B cell (primary cell): ENCODE results near the gene TMTC4. TPM values are rescaled to one million over a fixed set of nuclear protein-coding genes. Genes with fewer than 3 reads are reported as not detected.

Experiments used
- ATAC-seq: fragments of 200-7000 bp; cut with Tn5 transposase; one replicate; pipeline ENCODE4 v1.10.0; 2021; ENCODE audit warnings: low read depth, mild to moderate bottlenecking, moderate number of reproducible peaks, moderate library complexity
- CTCF ChIA-PET: fragments of 350-600 bp; sonication (Branson Sonifier 250); formaldehyde crosslinking; loops from one replicate; lab custom pipeline; 2021; ENCODE audit warnings: antibody characterized with exemption, inconsistent platforms; lab: Charles Lee
- POLR2A ChIA-PET: fragments of 350-600 bp; sonication (Branson Sonifier 250); formaldehyde crosslinking; loops from one replicate; lab custom pipeline; 2021; ENCODE audit warnings: antibody characterized with exemption; lab: Charles Lee
- DNase-seq: peaks from one replicate; pipeline ENCODE4 v3.0.0; 2013
- H2AFZ ChIP-seq: 2 replicates; pipeline ENCODE4 v1.6.1; 2012; ENCODE audit warnings: mild to moderate bottlenecking, low read depth, low read length; ENCODE audit not compliant: insufficient read depth, poor library complexity, severe bottlenecking
- H3K27ac ChIP-seq, 2 donors: 1 replicate in 1 of 2; 2 replicates in 1 of 2; pipeline ENCODE4 v1.5.1; 2012 to 2013; ENCODE audit warnings: low read length in 2 of 2, mild to moderate bottlenecking in 2 of 2, moderate library complexity in 1 of 2
- H3K27me3 ChIP-seq, 4 experiments: fragments of 200-600 bp in 1 of 4; sonication (generic) in 1 of 4; replicated peaks in 1 of 4; 1 replicate in 2 of 4; 2 replicates in 2 of 4; pipeline versions ENCODE4 v1.6.1 to v1.7.0; 2013 to 2016; ENCODE audit warnings: low read length in 3 of 4, mild to moderate bottlenecking in 2 of 4, mixed read lengths in 1 of 4, moderate library complexity in 1 of 4; ENCODE audit not compliant: insufficient read depth in 4 of 4, control insufficient read depth in 3 of 4; ENCODE audit errors: control extremely low read depth in 1 of 4
- H3K36me3 ChIP-seq, 2 experiments: replicated peaks in 1 of 2; 1 replicate in 1 of 2; 2 replicates in 1 of 2; pipeline versions ENCODE4 v1.6.1 to v1.7.1; 2013; ENCODE audit warnings: low read length in 1 of 2; ENCODE audit not compliant: insufficient read depth in 2 of 2, control insufficient read depth in 1 of 2; ENCODE audit errors: control extremely low read depth in 1 of 2, extremely low read depth in 1 of 2
- H3K4me1 ChIP-seq, 2 donors: fragments of 200-600 bp in 1 of 2; sonication (generic) in 1 of 2; 1 replicate in 1 of 2; 2 replicates in 1 of 2; pipeline versions ENCODE4 v1.5.1 to v1.6.1; 2013 to 2017; ENCODE audit warnings: low read length in 2 of 2; ENCODE audit not compliant: control insufficient read depth in 2 of 2, insufficient read depth in 2 of 2
- H3K4me2 ChIP-seq: replicated peaks from 2 replicates; pipeline ENCODE3; 2012; ENCODE audit warnings: mild to moderate bottlenecking, low read depth, low read length; ENCODE audit not compliant: poor library complexity, severe bottlenecking
- H3K4me3 ChIP-seq, 5 experiments: fragments of 200-600 bp in 1 of 5; sonication (generic) in 1 of 5; 1 replicate in 3 of 5; 2 replicates in 2 of 5; pipeline versions ENCODE4 v1.5.1 to v1.7.0; 2011 to 2016; ENCODE audit warnings: low read length in 4 of 5, mild to moderate bottlenecking in 4 of 5, low read depth in 2 of 5, control low read depth in 1 of 5, moderate library complexity in 1 of 5; ENCODE audit not compliant: insufficient read depth in 1 of 5; ENCODE audit errors: control extremely low read depth in 1 of 5, extremely low read depth in 1 of 5
- H3K79me2 ChIP-seq: fragments of 200-600 bp; sonication (generic); one replicate; pipeline ENCODE4 v1.6.0; 2016; ENCODE audit warnings: low read length; ENCODE audit not compliant: control insufficient read depth, insufficient read depth
- H3K9ac ChIP-seq: fragments of 200-600 bp; sonication (generic); 2 replicates; pipeline ENCODE4 v1.6.1; 2017; ENCODE audit warnings: mild to moderate bottlenecking, low read length, moderate library complexity
- H3K9me3 ChIP-seq, 3 donors: one replicate each; pipeline versions ENCODE4 v1.6.1 to v1.7.1; 2013; ENCODE audit warnings: low read length in 2 of 3; ENCODE audit not compliant: control insufficient read depth in 2 of 3, insufficient read depth in 1 of 3; ENCODE audit errors: control extremely low read depth in 1 of 3
- H4K20me1 ChIP-seq: 2 replicates; pipeline ENCODE4 v1.6.0; 2012; ENCODE audit warnings: mild to moderate bottlenecking, low read length; ENCODE audit not compliant: insufficient read depth, control insufficient read depth, poor library complexity, severe bottlenecking
- H3K27ac Mint-ChIP-seq: one replicate; pipeline ENCODE4 v1.8.0; 2021; ENCODE audit warnings: mixed read lengths
- H3K27me3 Mint-ChIP-seq: one replicate; pipeline ENCODE4 v1.8.0; 2021; ENCODE audit warnings: mixed read lengths
- H3K4me1 Mint-ChIP-seq: one replicate; pipeline ENCODE4 v1.8.0; 2021; ENCODE audit warnings: mixed read lengths
- H3K4me3 Mint-ChIP-seq: one replicate; pipeline ENCODE4 v1.8.0; 2021; ENCODE audit warnings: mixed read lengths
- H3K9me3 Mint-ChIP-seq: one replicate; pipeline ENCODE4 v1.8.0; 2022; ENCODE audit warnings: mixed read lengths; ENCODE audit not compliant: insufficient read depth
- EZH2 ChIP-seq: IDR thresholded peaks from 2 replicates; pipeline ENCODE4 v1.6.1; 2012; ENCODE audit warnings: borderline replicate concordance, low read depth, mild to moderate bottlenecking, moderate library complexity, low read length; ENCODE audit not compliant: insufficient read depth, poor library complexity, severe bottlenecking
- WGBS: methylation state at CpG from one replicate; pipeline ENCODE4 v1.1.5; 2013; ENCODE audit warnings: missing lambda C conversion rate; ENCODE audit not compliant: insufficient coverage; 5-methylcytosine and 5-hydroxymethylcytosine counted together
- intact Hi-C: fragments of 100-400 bp; cut with micrococcal nuclease; formaldehyde crosslinking; loops from one replicate; pipeline ENCODE4 v1.10.0; 2022
- polyA minus RNA-seq: library from RNA; depleted of rRNA, polyadenylated mRNA; stranded (reverse); fragments of >200 nt; gene quantifications from 2 replicates; pipeline ENCODE4 v1.2.3, GENCODE V29; 2012
- polyA plus RNA-seq: library from polyadenylated mRNA; depleted of rRNA; stranded (reverse); fragments of >200 nt; gene quantifications from 2 replicates; pipeline ENCODE4 v1.2.3, GENCODE V29; 2012
- total RNA-seq, 2 donors: library from RNA; stranded (reverse); fragments of 120-200 nt in 1 of 2; gene quantifications; 1 replicate in 1 of 2; 2 replicates in 1 of 2; pipeline versions ENCODE4 v1.2.3 to v1.2.4, GENCODE V29; 2013 to 2022
- TF ChIP-seq, protein P1 (sequence below): fragments of 200-600 bp; IDR thresholded peaks from one replicate; pipeline ENCODE4 v1.8.0; 2022; ENCODE audit warnings: antibody characterized with exemption, mild to moderate bottlenecking

The TMTC4 gene, protein sequence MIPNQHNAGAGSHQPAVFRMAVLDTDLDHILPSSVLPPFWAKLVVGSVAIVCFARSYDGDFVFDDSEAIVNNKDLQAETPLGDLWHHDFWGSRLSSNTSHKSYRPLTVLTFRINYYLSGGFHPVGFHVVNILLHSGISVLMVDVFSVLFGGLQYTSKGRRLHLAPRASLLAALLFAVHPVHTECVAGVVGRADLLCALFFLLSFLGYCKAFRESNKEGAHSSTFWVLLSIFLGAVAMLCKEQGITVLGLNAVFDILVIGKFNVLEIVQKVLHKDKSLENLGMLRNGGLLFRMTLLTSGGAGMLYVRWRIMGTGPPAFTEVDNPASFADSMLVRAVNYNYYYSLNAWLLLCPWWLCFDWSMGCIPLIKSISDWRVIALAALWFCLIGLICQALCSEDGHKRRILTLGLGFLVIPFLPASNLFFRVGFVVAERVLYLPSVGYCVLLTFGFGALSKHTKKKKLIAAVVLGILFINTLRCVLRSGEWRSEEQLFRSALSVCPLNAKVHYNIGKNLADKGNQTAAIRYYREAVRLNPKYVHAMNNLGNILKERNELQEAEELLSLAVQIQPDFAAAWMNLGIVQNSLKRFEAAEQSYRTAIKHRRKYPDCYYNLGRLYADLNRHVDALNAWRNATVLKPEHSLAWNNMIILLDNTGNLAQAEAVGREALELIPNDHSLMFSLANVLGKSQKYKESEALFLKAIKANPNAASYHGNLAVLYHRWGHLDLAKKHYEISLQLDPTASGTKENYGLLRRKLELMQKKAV
- total RNA-seq (17.8 and 18.9 TPM in 2 replicates), polyA plus RNA-seq (7.1 and 7.9 TPM in 2 replicates), polyA minus RNA-seq (5.8 and 7.5 TPM in 2 replicates)
- 6.9 TPM for total RNA-seq (2013)

DNA sequence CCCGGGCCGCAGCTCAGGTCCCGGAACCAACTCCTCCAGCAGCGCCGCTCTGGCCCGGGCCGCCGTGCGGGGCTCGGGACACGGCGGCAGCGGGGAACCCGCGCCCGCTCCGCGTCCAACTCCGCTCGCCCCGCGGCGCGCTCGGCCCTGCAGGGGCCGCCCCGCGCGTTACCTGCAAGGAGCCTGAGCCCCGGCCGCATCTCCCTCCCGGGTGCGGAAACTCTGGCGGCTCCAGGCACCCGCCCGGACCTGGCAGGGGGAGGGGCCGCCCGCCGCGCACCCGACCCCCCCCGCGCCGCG lies at the start of gene TMTC4:
Gene TMTC4, minus strand, starts transcription at position 224 of the 300 bp plus-strand sequence. CDS start 4,433 bp downstream, outside the sequence.
- TF ChIP-seq, protein P1, sequence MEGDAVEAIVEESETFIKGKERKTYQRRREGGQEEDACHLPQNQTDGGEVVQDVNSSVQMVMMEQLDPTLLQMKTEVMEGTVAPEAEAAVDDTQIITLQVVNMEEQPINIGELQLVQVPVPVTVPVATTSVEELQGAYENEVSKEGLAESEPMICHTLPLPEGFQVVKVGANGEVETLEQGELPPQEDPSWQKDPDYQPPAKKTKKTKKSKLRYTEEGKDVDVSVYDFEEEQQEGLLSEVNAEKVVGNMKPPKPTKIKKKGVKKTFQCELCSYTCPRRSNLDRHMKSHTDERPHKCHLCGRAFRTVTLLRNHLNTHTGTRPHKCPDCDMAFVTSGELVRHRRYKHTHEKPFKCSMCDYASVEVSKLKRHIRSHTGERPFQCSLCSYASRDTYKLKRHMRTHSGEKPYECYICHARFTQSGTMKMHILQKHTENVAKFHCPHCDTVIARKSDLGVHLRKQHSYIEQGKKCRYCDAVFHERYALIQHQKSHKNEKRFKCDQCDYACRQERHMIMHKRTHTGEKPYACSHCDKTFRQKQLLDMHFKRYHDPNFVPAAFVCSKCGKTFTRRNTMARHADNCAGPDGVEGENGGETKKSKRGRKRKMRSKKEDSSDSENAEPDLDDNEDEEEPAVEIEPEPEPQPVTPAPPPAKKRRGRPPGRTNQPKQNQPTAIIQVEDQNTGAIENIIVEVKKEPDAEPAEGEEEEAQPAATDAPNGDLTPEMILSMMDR = no peak
- no peak for TF ChIP-seq EZH2
- Histone ChIP-seq H3K4me3 (peak within 1 kb of the TSS; percentile 71 to 84 (median 76)), H2AFZ (peak within 1 kb of the TSS; percentile 92), H3K27ac (peak within 1 kb of the TSS in 1 of 2 donors; percentile 48), H3K79me2 (peaks cover 19% of the 10 kb centered on the region), H3K4me2 (peak within 1 kb of the TSS; percentile 97), H3K36me3 (peaks cover 0 to 4% of the 10 kb centered on the region in 2 experiments), H3K4me1 (peaks cover 13 to 19% of the 10 kb centered on the region in 2 donors), H3K9ac (peak within 1 kb of the TSS; percentile 73), H4K20me1 (peaks cover 4% of the 10 kb centered on the region), H3K27me3 (no peaks in the 10 kb centered on the region), H3K9me3 (peaks cover 0 to 4% (median 0%) of the 10 kb centered on the region in 3 donors)
- ChIA-PET POLR2A (interaction anchor here (1.2 kb wide), 1 partner anchor 86 kb away, joined by 3 read pairs; the partner anchor contains the start of gene GGACT), CTCF (interaction anchor here (0.6 to 1.6 kb wide), 7 partner anchors 10 to 101 kb away, joined by 3 to 9 read pairs (median 3); partner anchors contain the start of gene GGACT)
- intact Hi-C loops = loop anchor here (1.0 to 5.0 kb wide), 2 partner anchors 86 to 1067 kb away; partner anchors contain the start of genes CLYBL and GGACT
- ATAC-seq (no peak), DNase-seq (no peak)
- H3K4me1 Mint-ChIP-seq = peaks cover 13% of the 10 kb centered on the region
- H3K27ac Mint-ChIP-seq = peak within 1 kb of the TSS; percentile 89
- H3K4me3 Mint-ChIP-seq = peak within 1 kb of the TSS; percentile 93
- H3K9me3 Mint-ChIP-seq = no peaks in the 10 kb centered on the region
- under 1% methylated on average over 44 of the region's 45 CpGs for WGBS
- H3K27me3 Mint-ChIP-seq = peaks cover 9% of the 10 kb centered on the region
